Mucosa of descending colon (tissue), 3 donors: ENCODE data around the gene ANKS6. TPM values are rescaled to one million over a fixed set of nuclear protein-coding genes. Genes with fewer than 3 reads are reported as not detected.

Experiments
- ATAC-seq: fragments of 200-7000 bp; cut with Tn5 transposase; one replicate; pipeline ENCODE4 v1.9.1; 2020; ENCODE audit warnings: mild to moderate bottlenecking, moderate library complexity
- DNase-seq, 3 donors: peaks; one replicate each; pipeline ENCODE4 v3.0.0-alpha.2; 2020
- H3K36me3 ChIP-seq: fragments of 200-600 bp; one replicate; pipeline ENCODE4 v1.8.0; 2021; ENCODE audit warnings: low read depth, mild to moderate bottlenecking
- H3K4me1 ChIP-seq: fragments of 200-600 bp; one replicate; pipeline ENCODE4 v1.8.0; 2021; ENCODE audit warnings: low read depth, mild to moderate bottlenecking
- H3K4me3 ChIP-seq: fragments of 200-600 bp; one replicate; pipeline ENCODE4 v1.8.0; 2021; ENCODE audit warnings: mild to moderate bottlenecking
- H3K9me3 ChIP-seq: fragments of 200-600 bp; one replicate; pipeline ENCODE4 v1.8.0; 2021; ENCODE audit warnings: mild to moderate bottlenecking
- CTCF ChIP-seq: fragments of 200-600 bp; IDR thresholded peaks from one replicate; pipeline ENCODE4 v1.8.0; 2022; ENCODE audit warnings: antibody characterized with exemption, mild to moderate bottlenecking
- intact Hi-C, 2 donors: fragments of 100-400 bp; cut with DNase I in 1 of 2; cut with micrococcal nuclease in 1 of 2; formaldehyde crosslinking; loops; one replicate each; pipeline versions ENCODE4 v1.11.0 to v1.11.1; 2022; cut with DNase I, micrococcal nuclease
- total RNA-seq, 3 donors: library from RNA; stranded (reverse); fragmentation: NEBNext Ultra II Directional in 2 of 3; extraction: Animal tissue kit (Norgen Biotek cat#: 25700) in 2 of 3; gene quantifications; one replicate each; pipeline versions ENCODE4 v1.2.1 to v1.2.4, GENCODE V29; 2021 to 2023
- donor health status: DM: no; HTN: no; CAD: no; lungs with moderate emphysema.
- donor health status: DM: no; HTN: no; CAD: no.
- donor health status: DM: no; HTN: yes; CAD: no.

ANKS6 gene
- total RNA-seq, 3 donors from 2014 or later: 16.6 to 23.4 (median 22.4) TPM

- intact Hi-C loops: no loop called here
- Histone ChIP-seq H3K4me1 (peaks cover 27% of the 10 kb centered on the region), H3K4me3 (no peak overlapping the region), H3K9me3 (no peaks in the 10 kb centered on the region), H3K36me3 (no peaks in the 10 kb centered on the region)
- no peak for TF ChIP-seq CTCF
- ATAC-seq (no peak), DNase-seq (no peak)
These were observed 7.7 kb upstream of the ANKS6 start for GRCh38 chr9:98804083-98804482.

- no peak for TF ChIP-seq CTCF
- Histone ChIP-seq H3K36me3 (no peaks in the 10 kb centered on the region), H3K4me3 (no peak overlapping the region), H3K9me3 (no peaks in the 10 kb centered on the region), H3K4me1 (peaks cover 18% of the 10 kb centered on the region)
- ATAC-seq (no peak), DNase-seq (no peak)
- intact Hi-C loops: no loop called here
These were observed 5.6 kb upstream of the ANKS6 start for GRCh38 chr9:98801969-98802371.

- intact Hi-C loops: no loop called here
- DNase-seq (no peak), ATAC-seq (no peak)
- no peaks in the 10 kb centered on the region for H3K36me3 ChIP-seq
- H3K4me1 ChIP-seq: peaks cover 13% of the 10 kb centered on the region
- H3K9me3 ChIP-seq: no peaks in the 10 kb centered on the region
- no peak overlapping the region for H3K4me3 ChIP-seq
- no peak for TF ChIP-seq CTCF
These were observed 5.2 kb upstream of the ANKS6 start for GRCh38 chr9:98801561-98801960.

GRCh38 chr9:98798254-98798653 lies 1.9 kb upstream of the ANKS6 start:
- no peak overlapping the region for H3K4me3 ChIP-seq
- DNase-seq (no peak), ATAC-seq (no peak)
- H3K4me1 ChIP-seq: peaks cover 11% of the 10 kb centered on the region
- H3K9me3 ChIP-seq: no peaks in the 10 kb centered on the region
- TF ChIP-seq CTCF: no peak
- H3K36me3 ChIP-seq: no peaks in the 10 kb centered on the region
- intact Hi-C loops: no loop called here

- no peak for ATAC-seq
- no peak for TF ChIP-seq CTCF
These were observed 1.1 kb upstream of the ANKS6 start for GRCh38 chr9:98797491-98797890.

GRCh38 chr9:98795970-98796363 lies 388 bp downstream of the ANKS6 start:
- Histone ChIP-seq H3K4me1 (peaks cover 17% of the 10 kb centered on the region), H3K4me3 (peak overlapping the region; percentile 48), H3K9me3 (no peaks in the 10 kb centered on the region), H3K36me3 (no peaks in the 10 kb centered on the region)
- peak in 2 of 3 donors; percentile 43 to 68 for DNase-seq
- TF ChIP-seq CTCF: no peak
- intact Hi-C loops: no loop called here
- peak; percentile 29 for ATAC-seq

More at GRCh38 chr9:98797491-98797890, 1.1 kb upstream of the ANKS6 start:
- intact Hi-C loops: no loop called here
- DNase-seq: peak in 1 of 3 donors; percentile 1
- no peaks in the 10 kb centered on the region for H3K9me3 ChIP-seq
- H3K4me3 ChIP-seq: no peak overlapping the region
- no peaks in the 10 kb centered on the region for H3K36me3 ChIP-seq
- peaks cover 11% of the 10 kb centered on the region for H3K4me1 ChIP-seq
